H1 (cell line): ENCODE measurements around the gene TCERG1L.

Experiments used
- EZH2 ChIP-seq: fragments of 200-600 bp; sonication (generic); IDR thresholded peaks from 2 replicates; pipeline ENCODE4 v1.7.1; 2012; ENCODE audit warnings: low read depth, mild to moderate bottlenecking, moderate library complexity, low read length, inconsistent platforms; ENCODE audit not compliant: severe bottlenecking
- TF ChIP-seq, protein P1 (sequence below), 3 experiments: IDR thresholded peaks; 1 replicate in 2 of 3; 2 replicates in 1 of 3; pipeline versions ENCODE4 v1.5.1 to v1.6.1; 2011; ENCODE audit warnings: low read length in 3 of 3, mild to moderate bottlenecking in 3 of 3, inconsistent platforms in 2 of 3, low read depth in 1 of 3, moderate library complexity in 1 of 3; ENCODE audit not compliant: insufficient read depth in 1 of 3; ENCODE audit errors: control extremely low read depth in 1 of 3

DNA sequence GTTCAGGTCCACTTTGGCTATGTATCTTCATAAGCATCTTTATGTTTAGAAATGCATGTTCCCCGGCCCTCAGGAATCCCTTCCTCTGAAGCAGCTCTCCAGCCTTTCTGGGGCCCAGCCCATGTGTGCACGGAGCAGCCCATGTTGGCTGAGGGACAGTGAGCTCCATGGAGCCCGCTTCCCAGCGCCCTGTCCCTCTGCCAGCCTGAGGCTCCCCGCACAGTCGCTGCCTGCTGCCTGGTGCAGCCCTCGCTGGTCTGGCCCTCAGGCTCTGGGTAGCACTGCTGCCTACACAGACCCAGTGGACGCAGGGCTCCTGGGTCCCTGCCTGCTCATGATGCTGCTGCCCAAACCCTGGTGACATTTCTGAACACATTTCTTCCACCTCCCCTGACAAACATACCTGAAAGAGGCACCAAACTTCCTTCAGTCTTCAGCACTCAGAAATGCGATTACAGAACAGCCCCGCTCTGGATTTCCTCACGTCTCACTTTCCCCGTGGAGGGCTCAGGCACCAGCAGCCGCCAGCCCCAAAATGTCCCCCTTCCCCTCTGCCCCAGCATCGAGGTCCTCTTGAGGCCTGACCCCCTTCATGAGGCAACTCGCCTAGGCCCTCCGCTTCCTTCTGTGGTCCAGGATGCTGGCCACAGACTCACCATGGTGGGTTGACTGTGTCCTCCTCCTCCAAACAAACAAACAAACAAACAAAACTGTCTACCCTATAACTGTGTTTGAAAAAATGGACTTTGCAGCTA is 5.0 kb upstream of the TCERG1L start:
- no peak for TF ChIP-seq EZH2
- TF ChIP-seq, protein P1, sequence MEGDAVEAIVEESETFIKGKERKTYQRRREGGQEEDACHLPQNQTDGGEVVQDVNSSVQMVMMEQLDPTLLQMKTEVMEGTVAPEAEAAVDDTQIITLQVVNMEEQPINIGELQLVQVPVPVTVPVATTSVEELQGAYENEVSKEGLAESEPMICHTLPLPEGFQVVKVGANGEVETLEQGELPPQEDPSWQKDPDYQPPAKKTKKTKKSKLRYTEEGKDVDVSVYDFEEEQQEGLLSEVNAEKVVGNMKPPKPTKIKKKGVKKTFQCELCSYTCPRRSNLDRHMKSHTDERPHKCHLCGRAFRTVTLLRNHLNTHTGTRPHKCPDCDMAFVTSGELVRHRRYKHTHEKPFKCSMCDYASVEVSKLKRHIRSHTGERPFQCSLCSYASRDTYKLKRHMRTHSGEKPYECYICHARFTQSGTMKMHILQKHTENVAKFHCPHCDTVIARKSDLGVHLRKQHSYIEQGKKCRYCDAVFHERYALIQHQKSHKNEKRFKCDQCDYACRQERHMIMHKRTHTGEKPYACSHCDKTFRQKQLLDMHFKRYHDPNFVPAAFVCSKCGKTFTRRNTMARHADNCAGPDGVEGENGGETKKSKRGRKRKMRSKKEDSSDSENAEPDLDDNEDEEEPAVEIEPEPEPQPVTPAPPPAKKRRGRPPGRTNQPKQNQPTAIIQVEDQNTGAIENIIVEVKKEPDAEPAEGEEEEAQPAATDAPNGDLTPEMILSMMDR (IDR thresholded peaks at IDR 0.05; ENCODE audit: control extremely low read depth in 1 of 3, insufficient read depth in 1 of 3, low read depth in 1 of 3, low read length in 3 of 3): no peak
